ENCODE results near the gene C1orf198. TPM values are rescaled to one million over a fixed set of nuclear protein-coding genes. Genes with fewer than 3 reads are reported as not detected.

C1orf198 gene
- total RNA-seq, 1 donor from 2014 or later, result 68.4 TPM

Small RNA genes within 50 kb of the gene (small RNA-seq; reads per million reads assigned to genes)
- not detected for gene RN7SL837P (ENCODE audit: low replicate concordance)
- not detected for gene RNA5SP79 (ENCODE audit: low replicate concordance)

Other genes with a start within 250 kb of the C1orf198 start
- 34.8 TPM for gene COG2, start 226.0 kb downstream of the C1orf198 start, total RNA-seq
- 21.8 TPM for gene AGT, start 154.4 kb downstream of the C1orf198 start, total RNA-seq
- gene CAPN9, start 121.1 kb downstream of the C1orf198 start, total RNA-seq, result 0.82 TPM
- 34.7 TPM for gene TTC13, start 110.3 kb upstream of the C1orf198 start, total RNA-seq
- 9.1 TPM for gene ARV1, start 110.6 kb upstream of the C1orf198 start, total RNA-seq
- gene FAM89A, start 171.7 kb upstream of the C1orf198 start, total RNA-seq, result 2.1 TPM

All from tongue (tissue), 2 donors.